GM20000 (cell line): ENCODE results near the gene TMEM255B.
"Not testable (repeated sequence)": the region's sequence is repeated elsewhere in the genome, so short reads cannot be mapped to it uniquely, and the experiment has no call there.

Experiments
- DNase-seq: peaks from one replicate; pipeline ENCODE4 v3.0.0; 2012; ENCODE audit warnings: low spot score
- TF ChIP-seq, protein P1 (sequence below): IDR thresholded peaks from 2 replicates; pipeline ENCODE4 v1.5.1; 2012; ENCODE audit warnings: mild to moderate bottlenecking, control low read depth; ENCODE audit errors: extremely low read depth, missing control alignments

Gene TMEM255B

DNA sequence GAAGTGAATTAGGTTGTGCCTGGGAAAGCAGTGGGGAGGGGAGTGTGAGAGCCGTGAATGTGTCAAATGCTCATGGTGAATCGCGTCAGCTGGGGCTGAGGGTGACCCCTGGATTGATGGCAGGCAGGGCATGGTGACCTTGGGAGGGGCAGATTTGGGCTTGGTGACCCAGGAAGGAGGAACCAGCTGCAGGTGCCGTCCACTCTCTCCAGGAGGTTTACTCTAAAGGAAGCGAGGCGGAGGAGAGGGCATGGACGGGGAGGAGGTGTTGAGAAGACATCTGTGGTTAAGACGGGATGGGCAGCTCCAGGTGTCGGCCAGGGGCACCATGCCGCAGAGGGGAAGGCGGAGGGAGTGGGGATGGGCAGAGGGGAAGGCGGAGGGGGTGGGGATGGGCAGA, 28.7 kb downstream of the TMEM255B start:
- DNase-seq, result no peak
- TF ChIP-seq, protein P1, sequence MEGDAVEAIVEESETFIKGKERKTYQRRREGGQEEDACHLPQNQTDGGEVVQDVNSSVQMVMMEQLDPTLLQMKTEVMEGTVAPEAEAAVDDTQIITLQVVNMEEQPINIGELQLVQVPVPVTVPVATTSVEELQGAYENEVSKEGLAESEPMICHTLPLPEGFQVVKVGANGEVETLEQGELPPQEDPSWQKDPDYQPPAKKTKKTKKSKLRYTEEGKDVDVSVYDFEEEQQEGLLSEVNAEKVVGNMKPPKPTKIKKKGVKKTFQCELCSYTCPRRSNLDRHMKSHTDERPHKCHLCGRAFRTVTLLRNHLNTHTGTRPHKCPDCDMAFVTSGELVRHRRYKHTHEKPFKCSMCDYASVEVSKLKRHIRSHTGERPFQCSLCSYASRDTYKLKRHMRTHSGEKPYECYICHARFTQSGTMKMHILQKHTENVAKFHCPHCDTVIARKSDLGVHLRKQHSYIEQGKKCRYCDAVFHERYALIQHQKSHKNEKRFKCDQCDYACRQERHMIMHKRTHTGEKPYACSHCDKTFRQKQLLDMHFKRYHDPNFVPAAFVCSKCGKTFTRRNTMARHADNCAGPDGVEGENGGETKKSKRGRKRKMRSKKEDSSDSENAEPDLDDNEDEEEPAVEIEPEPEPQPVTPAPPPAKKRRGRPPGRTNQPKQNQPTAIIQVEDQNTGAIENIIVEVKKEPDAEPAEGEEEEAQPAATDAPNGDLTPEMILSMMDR, result no peak

GRCh38 chr13:113788413-113789135, 29.5 kb downstream of the TMEM255B start:
- TF ChIP-seq, protein P1, result no peak
- DNase-seq, result no peak

DNA sequence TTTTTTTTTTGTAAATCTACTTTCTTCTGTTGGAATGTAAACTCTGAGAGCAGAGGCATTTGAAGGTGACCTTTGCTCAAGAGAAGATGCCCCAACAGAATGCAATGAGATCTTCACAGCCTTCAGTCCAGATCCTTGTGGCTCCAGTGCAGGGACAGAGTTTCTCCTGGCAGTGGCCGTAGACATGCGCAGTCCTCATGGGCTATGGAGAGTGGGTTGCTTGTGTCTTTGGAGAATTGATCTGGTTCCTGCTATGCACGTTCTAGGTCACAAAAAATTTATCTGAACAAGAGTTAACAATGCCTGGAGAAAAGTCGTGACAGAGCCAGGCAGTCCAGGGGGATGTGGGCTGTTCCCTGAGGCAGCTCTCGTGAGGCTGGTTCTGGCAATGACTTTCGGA, 30.1 kb downstream of the TMEM255B start:
- DNase-seq, result no peak
- TF ChIP-seq, protein P1, result no peak

GRCh38 chr13:113789931-113790330, 30.9 kb downstream of the TMEM255B start:
- not testable (repeated sequence) for DNase-seq

GRCh38 chr13:113791226-113791625, 32.2 kb downstream of the TMEM255B start:
- TF ChIP-seq, protein P1, result no peak
- DNase-seq, result no peak

DNA sequence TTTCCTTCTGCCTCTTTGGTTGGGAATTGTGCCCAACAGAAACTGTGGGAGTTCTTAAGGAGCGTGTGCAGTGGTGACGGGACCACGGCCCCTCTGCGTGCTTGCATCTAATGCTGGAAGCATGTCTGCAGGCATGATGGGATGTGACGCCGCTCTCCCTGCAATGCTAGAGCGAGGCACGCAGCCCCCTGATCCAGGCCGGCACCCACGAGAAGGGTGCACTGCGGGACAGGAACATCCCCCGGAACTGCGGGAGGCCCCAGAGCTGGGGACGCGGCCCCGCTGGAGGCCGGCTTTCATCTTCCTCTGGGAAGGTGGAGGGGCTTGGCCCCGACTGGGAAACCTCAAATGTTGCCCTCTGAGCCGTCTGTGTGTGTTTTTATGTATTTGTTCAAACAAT, 32.7 kb downstream of the TMEM255B start:
- TF ChIP-seq, protein P1, result no peak
- no peak for DNase-seq

DNA sequence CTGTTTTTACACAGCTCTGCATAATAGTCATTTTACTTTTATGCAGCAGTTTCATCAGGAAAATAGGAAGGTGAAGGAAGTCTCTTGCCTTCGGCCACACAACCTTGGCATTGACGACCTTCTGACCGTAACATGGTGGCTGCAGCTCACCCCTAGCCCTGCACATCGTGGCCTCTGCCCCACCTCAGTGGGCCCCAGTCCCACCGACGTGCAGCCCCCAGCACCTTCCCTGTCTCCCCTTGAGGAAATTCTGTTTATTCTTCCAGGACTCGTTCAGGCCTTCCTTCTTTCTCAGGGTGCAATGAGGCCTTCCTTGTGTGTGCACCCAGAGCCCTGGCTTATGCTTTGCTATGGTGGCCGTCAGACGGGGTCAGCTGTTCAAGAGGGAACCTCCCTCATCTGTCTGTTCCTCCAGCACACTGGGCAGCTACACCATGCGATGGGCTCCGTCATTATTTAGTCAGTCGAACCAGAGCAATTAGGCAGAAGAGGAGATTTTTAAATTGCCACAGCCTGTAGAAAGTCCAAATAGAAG, 33.3 kb downstream of the TMEM255B start:
- DNase-seq, result no peak
- TF ChIP-seq, protein P1, result no peak

- TF ChIP-seq, protein P1, result no peak
Observed at GRCh38 chr13:113792886-113793717, 34.1 kb downstream of the TMEM255B start.

More at GRCh38 chr13:113792886-113793717, 34.1 kb downstream of the TMEM255B start:
- DNase-seq, result no peak
